Activated naive CD4-positive, alpha-beta T cell treated with Interleukin-2 at 50 U/mL for 16 hours (primary cell): ENCODE measurements around the gene RALGAPA1.

Experiments
- DNase-seq: peaks from one replicate; pipeline ENCODE4 v3.0.0-alpha.2; 2020

Gene RALGAPA1

DNA sequence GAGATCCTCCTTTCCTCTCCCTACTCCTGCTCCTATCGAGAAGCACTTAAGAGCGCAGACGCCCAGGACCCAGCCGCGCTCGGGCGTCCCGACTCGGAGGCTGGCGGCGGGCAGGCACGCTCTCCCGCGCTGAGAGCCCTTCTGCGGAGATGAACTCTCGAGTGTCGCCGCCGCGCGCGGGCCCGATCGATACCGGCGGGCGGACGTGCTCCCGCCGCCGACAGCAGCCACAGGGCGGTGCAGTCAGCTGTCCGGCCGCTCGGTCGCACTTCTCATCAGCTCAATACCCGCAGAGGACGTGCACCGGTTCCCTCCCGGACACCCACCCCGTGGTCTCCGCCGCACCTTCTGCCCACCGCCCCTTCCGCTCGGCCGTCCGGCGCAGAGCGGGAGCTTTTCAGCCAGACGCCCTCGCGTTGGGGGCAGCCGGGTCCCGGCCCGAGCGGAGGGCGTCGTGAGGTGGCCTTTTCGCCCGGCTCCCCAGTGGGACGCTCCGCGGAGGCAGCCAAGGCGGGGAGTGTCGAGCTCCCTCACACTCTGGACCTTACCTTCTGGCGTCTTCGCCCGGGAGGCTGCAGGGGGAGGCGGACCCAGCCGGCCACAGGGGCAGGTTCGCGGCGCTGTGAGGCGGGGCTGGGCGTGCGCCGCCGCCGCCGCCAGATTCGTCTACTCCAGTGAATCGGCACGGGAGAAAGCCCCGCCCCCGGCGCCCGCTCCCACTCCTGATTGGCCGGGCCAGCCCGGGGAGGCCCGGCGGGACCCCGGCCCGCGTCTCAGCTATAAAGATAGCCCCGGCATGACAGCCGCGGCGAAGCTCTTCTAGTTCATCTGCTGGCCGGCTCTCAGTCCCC is 275.5 kb downstream of the RALGAPA1 start, which contains the start of gene INSM2:
Gene INSM2 (plus strand): TSS at position 808 of the 851 bp plus-strand sequence. CDS start 89 bp downstream, outside the sequence.
- peak; percentile 73 for DNase-seq

DNA sequence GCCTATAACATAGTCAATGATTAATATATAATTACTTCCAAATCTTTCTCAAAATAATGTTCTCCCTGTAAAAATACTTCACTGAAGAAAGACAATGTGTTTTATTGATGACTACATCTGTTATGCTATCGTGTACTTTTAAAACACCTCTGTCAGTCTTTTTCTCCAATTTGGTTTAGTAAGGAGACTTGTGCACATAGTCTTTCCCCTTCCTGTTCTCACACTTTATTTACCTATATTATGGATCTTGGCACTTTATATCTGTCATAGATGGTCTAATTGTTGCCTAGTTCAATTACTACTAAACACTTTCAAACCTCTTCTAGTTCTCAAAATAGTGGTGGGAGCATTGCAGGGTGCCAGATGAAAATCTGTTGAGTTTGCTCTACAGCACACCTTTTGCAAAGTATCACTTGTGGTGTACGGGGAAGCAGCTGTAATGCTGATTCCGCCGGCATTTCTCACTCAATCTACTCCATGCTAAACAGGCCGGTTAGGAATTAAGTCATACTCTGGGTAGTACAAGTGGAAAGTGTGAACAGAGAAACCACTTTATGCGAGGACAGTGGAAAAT is 276.2 kb downstream of the RALGAPA1 start:
- peak; percentile 6 for DNase-seq

DNA sequence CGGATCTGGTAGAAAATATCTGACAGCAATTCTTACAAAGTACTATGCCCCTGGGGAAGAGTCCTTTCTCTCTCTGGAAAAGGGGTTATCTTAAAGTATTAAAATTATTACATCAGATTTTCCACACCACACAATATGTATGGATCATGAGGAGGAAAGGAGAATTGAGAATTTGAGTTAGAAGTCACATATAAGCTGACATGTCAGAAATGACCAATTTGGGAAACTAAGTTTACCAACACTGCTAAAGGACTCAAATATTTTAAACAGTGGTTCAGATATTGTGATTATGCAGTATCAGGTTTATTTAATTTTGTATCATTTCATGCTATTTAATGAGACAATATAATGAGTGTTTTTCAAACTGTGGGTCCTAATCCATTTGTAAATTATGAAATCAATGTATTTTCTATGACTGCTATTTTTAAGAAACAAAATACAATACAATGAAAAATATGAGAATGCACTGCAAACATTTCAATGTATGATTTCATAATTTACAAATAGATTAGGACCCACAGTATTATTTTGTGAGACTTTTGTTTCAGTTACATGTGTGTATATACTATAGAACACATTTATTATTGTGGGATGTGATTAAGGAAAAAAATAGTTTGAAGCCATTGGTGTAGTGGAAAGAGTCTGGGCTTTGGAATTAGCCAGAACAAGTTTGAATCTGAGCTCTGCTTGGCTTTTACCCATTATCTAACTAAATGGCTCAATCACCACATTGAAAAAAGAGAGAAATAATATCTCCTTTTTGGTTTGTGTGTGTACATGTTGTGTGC is 276.9 kb downstream of the RALGAPA1 start:
- no peak for DNase-seq

DNA sequence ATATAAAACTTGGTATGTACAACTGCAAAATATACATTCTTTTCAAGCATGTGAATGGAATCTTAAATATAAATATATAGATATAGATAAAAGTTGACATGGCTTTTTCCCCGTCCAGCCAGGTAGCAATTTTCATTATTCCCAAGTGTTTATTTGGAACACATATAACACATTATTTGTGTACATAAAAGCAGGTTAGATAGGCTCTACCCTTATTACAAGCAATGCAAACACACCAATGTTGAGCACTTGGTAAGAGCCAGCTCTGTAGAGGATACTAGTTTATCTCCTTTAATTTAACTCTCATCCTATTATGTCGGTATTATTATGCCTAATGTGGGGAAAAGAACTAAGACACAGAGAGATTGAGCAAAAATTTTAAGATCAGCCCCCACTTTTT is 282.1 kb downstream of the RALGAPA1 start:
- DNase-seq = no peak

DNA sequence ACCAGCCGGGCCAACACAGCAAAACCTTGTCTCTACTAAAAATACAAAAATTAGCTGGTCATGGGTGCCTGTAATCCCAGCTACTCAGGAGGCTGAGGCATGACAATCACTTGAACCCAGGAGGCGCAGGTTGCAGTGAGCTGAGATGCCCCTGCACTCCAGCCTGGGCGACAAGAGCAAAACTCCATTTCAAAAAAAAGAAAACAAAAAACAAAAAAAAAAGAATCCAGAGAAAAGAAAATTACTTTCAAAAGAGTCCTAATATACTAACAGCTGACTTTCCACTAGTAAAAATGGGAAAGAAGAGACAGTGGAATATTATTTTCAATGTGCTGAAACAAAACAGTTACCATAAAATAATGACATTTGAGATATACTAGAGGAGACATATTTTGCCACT is 283.4 kb downstream of the RALGAPA1 start:
- DNase-seq = no peak

DNA sequence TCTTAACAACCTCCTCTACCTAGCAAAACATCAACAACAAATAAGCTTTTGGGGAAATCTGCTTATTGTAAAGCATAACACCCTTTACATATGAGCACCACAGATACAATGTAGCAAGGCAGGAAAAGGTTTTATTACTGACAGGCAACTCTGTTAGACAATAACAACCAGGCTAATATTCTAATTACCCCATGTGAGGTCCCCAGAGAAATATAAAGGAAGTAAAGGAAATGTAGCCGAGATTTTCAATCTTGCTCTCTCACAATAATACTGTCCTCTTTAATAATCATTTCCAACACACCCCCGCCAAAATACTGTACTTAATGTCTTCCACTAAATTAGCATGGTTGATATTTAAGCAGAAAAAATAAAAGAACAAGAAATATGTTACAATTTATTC is 289.1 kb downstream of the RALGAPA1 start:
- DNase-seq = no peak

DNA sequence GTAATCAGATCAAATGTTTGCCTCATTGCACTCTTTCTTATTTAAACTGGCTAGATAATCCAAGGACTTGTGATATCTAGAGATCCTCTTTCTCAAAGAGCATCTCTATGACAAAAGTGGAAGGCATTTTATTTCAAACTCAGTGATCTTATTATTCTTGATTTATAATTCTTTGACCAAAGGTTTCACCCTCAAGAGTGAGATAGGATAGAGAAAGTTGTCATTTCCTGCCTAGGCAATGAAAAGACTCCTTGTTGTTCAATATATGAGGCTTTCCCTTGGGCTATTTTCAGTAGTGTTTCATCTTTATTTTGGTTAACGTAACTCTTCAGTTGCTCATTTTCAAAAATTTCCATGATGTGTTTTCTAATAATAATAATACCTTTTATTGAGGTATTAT is 293.2 kb downstream of the RALGAPA1 start:
- no peak for DNase-seq

DNA sequence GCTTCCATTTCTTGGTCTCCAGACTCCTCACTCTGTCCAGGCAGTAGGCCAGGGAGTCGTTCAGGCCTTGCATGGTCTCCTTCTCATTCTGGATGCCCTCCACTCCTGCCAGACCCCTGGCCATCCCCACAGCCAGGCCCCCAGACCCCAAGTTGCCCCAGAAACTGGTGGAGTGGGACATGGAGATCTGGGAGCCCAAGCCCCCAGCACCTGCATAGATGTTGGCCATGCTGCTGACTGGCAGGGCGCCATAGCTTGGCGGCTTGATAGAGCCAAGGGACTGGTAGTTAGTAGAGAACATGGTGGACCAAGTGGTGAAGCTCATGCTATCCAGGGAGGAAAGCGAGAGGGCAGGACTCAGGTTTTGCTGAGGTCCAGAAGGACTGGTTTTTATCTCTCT is 296.3 kb downstream of the RALGAPA1 start:
- no peak for DNase-seq

DNA sequence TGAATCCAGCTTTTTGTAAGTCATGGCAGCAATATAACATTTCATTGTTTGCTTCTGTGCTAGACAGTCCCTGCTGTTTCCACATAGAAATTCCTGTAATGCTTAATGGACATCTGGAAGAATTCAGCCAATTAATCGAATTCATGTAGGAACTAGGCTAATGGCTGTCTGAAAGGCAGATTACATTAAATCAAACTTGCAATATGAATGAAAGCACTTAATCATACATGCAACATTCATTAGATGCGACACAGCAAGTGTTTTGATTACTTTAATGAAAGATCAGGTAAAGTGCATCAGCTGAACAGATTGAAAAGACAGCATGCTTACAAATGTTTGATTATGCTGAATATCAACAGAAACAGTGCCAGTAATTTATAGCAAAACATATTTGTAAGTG is 299.2 kb downstream of the RALGAPA1 start:
- no peak for DNase-seq

DNA sequence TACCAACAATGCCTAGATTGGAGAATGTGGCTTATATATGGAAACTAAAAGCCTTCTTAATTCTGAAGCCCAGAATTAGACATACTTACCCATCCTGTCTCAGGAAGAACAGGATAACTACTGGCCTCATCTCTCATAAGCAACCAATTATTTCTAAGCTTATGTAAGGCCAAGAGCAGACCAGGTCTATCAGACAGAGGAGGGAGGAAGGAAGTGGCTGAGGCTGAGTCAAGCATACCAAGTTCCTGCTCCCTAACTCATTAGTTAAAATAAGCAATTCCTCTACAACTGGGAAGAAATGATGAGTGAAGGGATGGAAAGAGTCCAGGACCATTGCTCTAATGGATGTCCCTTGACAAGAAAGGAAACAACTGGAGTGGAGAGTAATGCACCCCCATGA is 302.2 kb downstream of the RALGAPA1 start:
- DNase-seq = no peak

DNA sequence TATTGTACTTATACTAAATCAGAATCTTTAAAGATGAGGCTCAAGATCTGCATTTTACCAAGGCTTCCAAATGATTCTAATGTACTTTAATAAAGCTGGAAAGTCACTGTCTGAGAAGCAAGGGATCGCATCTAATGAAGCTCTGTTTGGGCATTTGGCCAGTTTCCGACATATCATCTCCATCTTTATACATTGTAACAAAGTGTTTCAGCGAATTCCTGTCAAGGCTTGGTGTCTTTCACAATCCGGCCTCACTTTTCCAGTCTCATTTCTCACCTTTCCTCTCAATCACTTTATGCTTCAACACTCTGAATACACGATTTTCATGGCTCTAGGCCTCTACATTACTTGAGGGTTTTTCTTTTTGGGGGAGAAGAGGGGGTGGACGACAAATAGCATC is 302.6 kb downstream of the RALGAPA1 start:
- DNase-seq = no peak

DNA sequence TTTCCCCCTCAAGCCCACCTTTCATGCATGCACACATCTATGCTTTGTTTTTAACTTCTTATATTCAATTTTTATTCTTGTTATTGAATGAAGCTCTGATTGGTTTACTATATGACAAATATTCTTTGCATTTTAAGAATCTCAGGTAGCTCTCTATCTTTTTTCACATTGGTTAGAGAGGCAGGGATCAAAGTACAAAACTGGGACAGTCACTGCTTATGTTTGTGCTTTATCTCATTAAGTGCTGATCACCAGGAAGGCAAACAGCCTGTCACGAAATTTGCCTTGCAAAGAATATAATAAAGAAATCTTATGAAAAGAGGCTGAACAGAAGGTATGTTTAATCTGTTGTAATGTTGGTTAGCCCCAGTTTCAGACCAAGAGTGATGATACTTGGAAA is 304.8 kb downstream of the RALGAPA1 start:
- no peak for DNase-seq

DNA sequence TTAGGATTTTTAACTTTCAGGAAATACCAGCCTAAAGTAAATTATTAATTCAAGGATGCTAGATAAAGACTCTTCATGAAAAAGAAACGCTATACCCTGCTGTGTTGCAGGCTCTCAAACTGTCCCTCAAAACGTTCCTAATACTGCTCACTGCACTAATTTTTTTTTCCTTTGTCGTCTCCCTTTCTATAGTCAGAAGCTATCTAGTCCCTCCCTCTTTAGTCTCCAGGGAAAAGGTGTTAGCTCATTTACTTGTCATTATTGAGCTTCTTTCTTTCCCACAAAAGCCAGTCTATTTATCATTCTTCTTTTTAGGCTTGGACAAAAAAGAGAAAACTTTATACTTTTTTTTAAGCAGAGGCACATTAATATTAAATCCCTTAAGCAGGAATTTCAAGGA is 305.4 kb downstream of the RALGAPA1 start:
- no peak for DNase-seq

DNA sequence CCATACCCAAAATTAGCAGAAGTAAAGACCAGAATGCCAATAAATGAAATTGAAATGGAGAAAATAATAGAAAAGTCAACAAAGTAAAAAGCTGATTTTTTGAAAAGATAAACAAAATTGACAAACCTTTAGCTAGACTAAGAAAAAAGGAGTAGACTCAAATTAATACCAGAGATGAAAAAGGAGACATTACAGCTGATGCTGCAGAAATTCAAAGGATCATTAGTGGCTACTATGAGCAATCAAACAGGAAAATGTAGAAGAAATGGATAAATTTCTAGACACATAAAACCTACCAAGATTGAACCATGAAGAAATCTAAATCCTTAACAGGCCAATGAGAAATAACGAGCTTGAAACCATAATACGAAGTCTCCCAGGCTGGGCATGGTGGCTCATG is 309.9 kb downstream of the RALGAPA1 start:
- DNase-seq = no peak

DNA sequence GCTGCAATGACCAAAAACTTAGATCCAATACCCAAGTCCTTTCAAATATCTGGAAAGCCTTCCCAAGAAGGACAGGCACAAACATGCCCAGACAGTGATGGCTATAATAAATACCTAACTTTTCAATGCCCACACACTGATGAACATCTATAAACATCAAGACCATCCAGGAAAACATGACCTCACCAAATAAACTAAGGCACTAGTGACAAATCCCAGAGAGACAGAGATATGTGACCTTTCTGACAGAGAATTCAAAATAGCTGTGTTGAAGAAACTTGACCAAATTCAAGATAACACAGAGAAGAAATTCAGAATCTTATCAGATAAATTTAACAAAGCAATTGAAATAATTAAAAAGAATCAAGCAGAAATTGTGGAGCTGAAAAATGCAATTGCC is 313.8 kb downstream of the RALGAPA1 start:
- no peak for DNase-seq

DNA sequence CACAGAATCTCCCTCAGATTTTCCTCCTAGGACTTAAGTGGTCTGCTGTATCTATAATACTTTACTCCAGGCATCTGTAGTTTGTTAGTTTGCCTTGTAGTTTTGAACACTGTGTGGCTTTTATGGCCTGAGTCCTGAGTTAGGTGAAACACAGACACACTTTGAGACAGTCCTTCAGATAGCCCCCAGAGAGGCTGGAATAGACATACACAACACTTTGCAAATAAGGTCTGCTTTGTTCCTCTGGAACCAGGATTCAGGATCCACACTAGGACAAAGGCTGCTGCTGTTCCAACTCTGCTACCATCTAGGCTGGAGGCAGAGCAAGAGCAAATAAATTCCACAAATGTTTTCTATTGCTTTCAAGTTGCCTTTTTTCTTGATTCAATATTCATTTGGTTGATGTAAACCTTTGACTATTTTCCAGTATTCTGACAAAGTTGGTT is 316.5 kb downstream of the RALGAPA1 start:
- no peak for DNase-seq
